GM19193 (cell line): ENCODE data around the gene IQCF2.

Experiments used
- POLR2A ChIP-seq: IDR thresholded peaks from 4 replicates; pipeline ENCODE4 v1.6.1; 2011; ENCODE audit not compliant: insufficient read depth, insufficient read length; ENCODE audit errors: extremely low read depth

IQCF2 gene

DNA sequence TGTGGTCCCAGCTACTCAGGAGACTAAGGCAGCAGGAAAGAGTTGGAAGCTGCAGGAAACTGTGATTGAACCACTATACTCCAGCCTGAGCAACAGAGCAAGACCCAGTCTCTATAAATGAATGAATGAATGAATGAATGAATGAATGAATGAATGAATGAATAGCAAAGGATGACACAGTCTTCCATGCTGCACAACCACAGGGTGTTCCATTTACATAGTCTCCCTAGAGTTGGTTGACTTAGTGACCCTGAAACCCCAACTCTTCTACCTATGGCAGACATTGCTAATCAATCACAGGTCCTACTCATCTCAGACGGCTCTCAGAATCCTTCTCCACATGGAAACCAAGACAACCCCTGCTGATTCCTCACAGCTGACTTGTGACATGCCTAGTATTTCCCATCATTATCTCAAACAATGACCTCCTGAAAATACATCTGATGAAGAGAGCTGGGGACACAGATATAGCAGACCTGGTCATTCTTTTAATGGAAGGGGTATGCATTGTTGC, 11.9 kb downstream of the IQCF2 start:
- TF ChIP-seq POLR2A = no peak

- TF ChIP-seq POLR2A = no peak
Measured at GRCh38 chr3:51873876-51874275, 12.5 kb downstream of the IQCF2 start.

DNA sequence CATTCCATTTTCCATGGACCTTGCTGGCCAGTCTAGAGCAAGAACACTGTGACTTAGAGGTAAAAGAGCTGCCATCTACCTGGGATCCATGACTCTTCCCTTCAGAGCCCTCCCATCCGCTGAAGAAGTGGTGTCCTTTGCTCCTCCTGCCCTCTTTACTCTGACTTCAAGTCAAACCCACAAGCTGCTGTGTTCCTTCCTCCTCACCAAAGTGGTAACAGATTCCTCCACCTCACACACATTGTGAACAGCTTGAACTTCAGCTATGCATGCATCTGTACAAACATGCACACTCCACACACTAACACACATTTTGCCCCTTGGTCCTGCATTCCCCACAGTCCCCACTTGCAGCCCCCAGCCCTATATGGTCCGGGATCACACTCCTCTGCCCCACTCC, 13.0 kb downstream of the IQCF2 start:
- TF ChIP-seq POLR2A = no peak

- no peak for TF ChIP-seq POLR2A
Measured at GRCh38 chr3:51874889-51875288, 13.5 kb downstream of the IQCF2 start.

- TF ChIP-seq POLR2A = no peak
Measured at GRCh38 chr3:51875501-51875900, 14.1 kb downstream of the IQCF2 start, which contains the start of gene IQCF5. Gene IQCF5 (minus strand): TSS chr3:51875601. CDS start chr3:51875531, 70 bp downstream.

- TF ChIP-seq POLR2A = no peak
Measured at GRCh38 chr3:51876186-51876585, 14.8 kb downstream of the IQCF2 start.

DNA sequence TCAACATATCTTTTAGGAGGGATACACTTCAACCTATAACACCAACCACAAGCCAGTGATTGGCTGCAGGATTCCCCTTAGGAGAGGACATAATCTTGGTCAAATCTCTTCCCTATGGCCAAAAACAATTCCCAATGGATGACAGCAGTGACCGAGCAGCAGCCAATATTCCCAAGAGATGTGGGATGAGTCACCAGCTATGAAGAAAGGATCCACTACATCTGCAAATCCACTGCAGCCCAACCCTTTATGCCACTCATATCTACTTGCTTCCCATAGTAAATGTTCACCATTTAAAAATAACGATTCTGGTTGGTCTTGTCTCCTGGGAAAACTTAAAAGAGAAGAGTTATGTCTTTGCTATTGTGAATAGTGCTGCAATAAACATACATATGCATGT, 18.5 kb downstream of the IQCF2 start:
- no peak for TF ChIP-seq POLR2A

DNA sequence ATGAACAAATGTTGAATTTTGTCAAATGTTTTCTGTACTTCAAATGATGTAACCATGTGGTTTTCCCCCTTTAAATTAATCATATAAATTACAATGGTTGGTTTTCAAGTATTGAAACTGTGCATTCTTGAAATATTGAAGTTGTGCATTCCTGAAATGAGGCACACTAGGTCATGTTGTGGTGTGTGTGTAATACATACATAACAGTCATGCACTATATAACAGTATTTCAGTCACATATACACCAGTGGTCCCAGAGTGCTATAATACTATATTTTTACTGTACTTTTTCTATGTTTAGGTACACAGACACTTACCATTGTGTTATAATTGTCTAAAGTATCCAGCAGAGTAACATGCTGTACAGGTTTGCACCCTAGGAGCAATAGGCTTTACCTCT, 25.0 kb downstream of the IQCF2 start:
- TF ChIP-seq POLR2A = no peak

GRCh38 chr3:51887620-51888019, 26.2 kb downstream of the IQCF2 start:
- TF ChIP-seq POLR2A = no peak

GRCh38 chr3:51888463-51889105, 27.2 kb downstream of the IQCF2 start:
- TF ChIP-seq POLR2A = no peak

DNA sequence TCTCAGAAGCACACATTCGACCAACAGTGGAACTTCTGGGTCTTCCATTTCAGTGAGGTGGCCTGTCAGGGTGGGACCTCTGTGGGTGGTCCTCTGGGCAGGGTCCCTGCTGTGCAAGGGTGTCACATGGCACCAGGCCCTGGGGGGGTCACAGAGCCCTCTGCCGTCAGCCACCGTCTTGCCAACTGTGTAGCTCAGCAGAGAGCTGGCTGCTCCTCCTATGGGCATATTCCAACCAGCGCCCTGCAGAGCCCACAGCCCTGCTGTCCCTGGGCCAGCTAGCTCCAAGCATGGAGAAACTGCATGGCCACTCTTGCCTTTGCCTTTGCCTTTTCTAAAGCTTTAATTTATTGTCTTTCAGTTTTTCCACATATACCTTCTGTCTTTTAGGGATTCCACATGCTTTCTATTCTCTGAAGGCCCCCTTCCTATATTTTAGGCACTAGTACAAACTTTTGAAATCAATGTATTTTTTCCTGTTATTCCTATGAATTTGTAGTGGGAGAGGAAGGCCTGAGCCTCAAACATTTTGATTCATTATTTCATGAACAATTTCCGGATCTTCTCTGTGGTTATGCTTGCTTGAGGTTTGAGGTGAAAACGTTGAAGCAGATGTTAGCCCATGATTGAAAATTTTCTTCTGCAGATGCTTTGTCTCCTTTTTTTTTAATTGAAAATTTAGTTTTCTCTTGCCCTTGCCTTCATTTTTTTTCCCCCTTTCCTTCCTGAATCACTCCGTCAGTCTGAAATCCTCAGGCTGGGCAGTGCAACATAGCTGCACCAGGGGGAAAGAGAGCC, 30.0 kb downstream of the IQCF2 start:
- TF ChIP-seq POLR2A = no peak

DNA sequence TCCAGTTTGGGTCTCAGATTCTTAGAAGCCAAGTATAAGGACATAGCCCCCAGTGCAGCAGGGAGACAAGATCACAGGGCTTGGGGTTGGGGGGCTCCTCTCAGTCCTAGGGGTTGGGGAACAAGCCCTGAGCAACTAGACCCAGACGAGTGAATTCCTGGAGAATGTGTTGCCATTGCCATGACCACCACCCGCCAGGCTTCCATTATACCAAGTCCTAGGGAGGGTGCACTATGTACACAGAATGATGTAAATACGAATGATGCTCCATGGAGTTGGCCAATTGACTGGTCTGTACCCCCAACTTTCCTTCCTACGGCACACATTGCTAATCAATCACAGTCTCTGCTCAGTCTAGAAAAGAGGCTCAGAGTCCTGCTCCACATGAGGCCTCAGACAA, 33.0 kb downstream of the IQCF2 start:
- no peak for TF ChIP-seq POLR2A

DNA sequence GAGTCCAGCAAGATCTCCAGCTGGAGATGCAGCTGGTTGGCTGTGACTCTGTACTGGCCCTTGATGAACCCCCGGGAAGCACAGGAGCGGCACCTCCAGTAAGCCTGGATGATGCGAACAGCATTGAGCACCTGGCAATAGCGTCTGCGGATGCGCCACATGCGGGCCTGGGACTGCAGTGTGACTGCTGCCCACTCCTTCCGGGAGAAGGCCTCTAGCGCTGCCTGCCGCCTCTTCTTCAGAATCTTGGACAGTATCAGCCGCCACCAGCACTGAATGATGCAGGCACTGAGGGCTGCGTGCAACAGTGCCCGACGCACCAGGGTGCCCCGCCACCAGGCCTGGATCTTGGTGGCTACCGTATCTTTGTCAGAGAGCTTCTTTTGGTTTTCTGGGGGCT, 33.5 kb downstream of the IQCF2 start:
- TF ChIP-seq POLR2A = no peak

- no peak for TF ChIP-seq POLR2A
Measured at GRCh38 chr3:51896607-51897305, 35.3 kb downstream of the IQCF2 start.

GRCh38 chr3:51897391-51897790, 36.0 kb downstream of the IQCF2 start:
- no peak for TF ChIP-seq POLR2A

DNA sequence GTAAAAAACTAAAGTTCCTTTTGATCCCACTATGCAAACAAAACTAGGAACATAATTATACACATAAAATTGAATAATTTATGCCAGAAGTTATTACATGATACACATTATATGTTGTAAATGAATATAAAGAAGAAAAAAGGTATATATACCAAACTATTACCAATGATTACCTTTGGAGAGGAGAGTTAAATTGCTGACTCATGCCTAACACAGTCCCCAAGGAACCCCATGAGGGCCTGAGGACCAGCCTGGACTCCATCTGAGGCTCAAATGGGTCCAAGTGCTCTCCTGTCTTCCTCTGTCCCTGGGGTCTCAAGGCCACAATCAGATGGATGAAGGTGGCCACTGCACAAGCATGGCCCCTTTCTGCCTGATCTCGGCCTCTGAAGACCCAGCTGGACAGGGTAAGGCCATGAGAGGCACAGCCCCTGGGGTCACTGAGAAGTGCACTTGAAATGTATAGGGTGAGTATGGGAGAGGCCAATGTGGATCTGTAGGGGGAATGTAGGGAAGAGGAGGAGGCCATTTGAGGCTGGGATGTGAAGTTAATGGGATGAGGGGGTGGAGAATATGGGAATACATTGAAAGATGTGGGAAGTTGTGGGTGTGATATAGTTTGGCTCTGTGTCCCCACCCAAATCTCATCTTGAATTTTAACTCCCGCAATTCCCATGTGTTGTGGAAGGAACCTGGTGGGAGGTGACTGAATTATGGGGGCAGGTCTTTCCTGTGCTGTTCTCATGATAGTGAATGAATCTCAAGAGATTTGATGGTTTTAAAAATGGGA, 42.8 kb downstream of the IQCF2 start:
- TF ChIP-seq POLR2A = no peak

DNA sequence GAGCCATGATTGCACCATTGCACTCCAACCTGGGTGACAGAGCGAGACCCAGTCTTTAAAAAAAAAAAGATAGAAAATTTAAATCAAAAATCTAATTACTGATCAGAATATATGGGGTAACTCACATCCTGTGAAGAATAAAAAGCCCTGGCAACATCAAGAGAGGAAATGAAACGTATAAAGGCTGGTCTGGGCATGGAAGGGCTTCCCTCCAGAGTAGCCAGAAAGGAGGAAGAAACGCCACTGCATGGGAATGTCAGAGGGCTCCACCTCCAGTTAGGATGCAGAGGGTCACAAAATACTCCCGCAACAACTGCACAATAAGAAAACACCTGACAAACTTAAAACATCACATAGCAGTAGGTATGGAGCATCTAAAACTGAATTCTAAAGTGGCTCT, 46.6 kb downstream of the IQCF2 start:
- no peak for TF ChIP-seq POLR2A
